GM21390 (cell line): ENCODE measurements around the gene ABHD1.

ENCODE experiments used
- ATAC-seq: cut with Tn5 transposase; IDR thresholded peaks from one replicate; pipeline ENCODE4 v1.9.1; 2021; ENCODE audit not compliant: unreplicated experiment

ABHD1 gene

DNA sequence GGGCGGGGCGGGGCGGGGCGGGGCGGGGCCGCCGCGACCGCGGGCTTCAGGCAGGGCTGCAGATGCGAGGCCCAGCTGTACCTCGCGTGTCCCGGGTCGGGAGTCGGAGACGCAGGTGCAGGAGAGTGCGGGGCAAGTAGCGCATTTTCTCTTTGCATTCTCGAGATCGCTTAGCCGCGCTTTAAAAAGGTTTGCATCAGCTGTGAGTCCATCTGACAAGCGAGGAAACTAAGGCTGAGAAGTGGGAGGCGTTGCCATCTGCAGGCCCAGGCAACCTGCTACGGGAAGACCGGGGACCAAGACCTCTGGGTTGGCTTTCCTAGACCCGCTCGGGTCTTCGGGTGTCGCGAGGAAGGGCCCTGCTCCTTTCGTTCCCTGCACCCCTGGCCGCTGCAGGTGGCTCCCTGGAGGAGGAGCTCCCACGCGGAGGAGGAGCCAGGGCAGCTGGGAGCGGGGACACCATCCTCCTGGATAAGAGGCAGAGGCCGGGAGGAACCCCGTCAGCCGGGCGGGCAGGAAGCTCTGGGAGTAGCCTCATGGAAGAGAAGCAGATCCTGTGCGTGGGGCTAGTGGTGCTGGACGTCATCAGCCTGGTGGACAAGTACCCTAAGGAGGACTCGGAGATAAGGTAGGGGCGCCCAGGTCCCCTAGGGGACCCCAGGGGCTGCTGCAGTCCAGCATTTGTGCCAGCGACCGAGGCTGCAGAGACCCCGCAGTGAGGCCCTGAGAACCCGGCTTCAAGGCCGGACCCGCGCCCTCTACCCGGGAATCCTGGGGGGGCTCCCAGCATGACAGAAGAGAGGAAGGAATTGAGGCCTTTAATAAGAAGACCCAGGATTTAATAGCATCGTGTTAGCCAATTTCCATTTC lies 36.7 kb upstream of the ABHD1 start, which contains the start of gene KHK:
KHK (plus strand) TSS at position 49 of the 870 bp plus-strand sequence; CDS start at position 537, 488 bp downstream.
- peak; percentile 9 for ATAC-seq

DNA sequence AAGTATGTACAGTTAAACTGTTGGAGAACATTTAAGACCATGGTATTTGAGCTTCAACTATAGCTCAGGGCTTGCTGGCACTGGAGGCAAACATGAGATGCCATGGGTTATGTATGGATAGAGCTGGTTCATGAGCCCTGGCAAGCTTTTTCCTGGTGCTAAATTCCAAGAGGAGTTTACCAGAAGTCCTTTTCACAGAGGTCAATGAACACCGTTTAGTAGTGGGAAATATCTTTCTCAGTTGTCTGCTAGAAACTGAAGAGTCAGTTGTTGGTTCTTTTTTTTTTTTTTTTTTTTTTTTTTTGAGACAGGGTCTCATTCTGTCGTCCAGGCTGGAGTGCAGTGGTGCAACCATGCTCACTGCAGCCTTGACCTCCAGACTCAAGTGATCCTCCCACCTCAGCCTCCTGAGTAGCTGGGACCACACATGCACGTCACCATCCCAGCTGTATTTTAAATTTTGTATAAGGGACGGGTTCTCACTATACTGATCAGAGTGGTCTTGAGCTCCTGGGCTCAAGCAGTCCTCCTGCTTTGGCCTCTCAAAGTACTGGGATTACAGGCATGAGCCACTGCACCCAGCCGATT lies 35.7 kb upstream of the ABHD1 start:
- no peak for ATAC-seq

DNA sequence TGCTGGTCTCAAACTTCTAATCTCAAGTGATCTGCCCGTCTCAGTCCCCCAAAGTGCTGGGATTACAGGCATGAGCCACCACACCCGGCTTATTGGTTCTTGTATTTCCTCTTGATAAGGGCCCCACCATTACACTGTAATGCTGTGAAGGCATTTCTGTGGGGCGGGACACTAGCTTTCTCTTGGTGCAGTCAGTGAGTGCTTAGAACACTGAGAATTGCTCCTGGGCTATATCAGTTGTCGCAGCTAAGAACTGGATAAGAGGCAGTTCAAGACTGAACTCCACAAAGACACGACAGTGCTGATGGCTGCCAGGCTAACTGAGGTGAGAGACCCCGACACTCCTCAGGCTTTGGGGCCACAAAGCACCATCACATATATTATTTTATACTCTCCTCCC lies 35.0 kb upstream of the ABHD1 start:
- ATAC-seq: no peak

DNA sequence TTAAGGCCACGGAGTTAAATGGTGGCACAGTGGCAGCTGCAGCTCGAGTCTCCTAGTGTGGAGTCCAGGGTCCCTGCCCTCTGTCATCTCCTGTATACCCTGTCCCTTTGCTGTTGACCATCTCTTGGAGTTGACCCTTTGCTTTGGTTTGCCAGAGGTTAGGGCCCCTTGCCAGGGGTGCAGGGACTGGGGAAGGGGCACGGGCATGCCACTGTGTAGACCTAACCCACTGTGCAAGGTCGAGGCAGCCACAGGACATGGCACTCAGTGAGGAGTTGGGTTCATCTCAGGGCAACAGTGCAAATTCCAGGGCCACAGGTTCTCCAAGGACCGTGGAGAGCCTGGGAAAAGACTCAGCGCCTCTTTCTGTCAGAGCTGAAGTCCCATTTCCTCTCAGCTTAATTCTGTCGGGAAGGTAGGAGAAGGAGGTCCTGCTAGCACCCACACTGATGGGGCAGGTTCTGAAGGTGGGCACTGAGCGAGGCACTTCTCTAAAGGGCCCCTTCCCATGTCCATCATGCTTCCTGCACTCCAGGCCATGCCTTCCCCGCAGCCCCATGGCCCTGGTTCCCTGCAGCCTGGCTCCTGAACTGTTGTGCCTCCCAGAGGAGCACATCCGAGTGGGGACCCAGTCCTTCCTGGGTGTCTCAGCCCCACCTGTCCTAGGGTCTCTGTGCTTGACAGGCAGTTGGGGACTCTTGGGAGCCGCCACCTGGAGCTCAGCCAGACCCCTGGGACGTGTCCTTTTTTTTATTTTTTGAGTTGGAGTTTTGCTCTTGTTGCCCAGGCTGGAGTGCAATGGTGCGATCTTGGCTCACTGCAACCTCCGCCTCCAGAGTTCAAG lies 34.3 kb upstream of the ABHD1 start:
- ATAC-seq: no peak

DNA sequence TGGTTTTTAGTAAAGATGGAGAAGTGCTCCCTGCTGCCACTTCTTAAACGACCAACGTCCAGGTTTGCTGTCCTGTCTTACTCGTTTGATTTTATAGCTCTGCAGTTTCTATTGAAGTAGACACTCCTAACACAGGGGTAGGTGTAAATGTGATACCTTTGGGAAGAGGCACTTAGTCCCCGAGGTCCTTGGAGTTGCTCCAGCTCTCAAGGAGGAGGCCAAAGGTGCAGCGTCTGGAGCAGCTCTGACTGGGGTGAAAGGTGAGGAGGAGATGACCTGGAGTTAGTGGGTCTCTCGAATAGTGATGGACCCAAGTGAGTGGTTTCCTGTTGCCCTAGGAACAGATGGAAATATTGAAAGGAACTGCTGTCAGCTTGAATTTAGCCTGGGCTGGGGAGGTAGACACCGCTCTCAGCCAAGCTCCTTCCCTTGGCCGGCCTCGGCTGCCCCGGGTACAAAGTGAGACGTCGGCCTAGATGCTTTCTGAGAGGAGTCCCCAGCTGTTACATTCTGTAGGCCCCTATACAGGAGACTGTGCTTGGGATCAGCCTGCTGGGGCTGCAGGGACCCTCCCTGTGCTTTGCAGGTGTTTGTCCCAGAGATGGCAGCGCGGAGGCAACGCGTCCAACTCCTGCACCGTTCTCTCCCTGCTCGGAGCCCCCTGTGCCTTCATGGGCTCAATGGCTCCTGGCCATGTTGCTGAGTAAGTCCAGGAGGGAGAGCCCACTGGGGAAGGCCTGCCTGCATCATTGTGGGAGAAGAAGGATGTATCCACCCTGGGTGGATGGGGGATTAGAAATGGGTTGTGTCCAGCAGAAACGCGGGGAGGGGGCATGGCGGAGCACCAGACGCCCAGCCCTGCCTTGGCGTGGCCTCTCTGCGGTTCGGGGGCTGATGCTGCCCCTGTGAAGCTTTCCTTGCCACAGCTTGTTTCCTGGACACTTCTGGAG lies 31.6 kb upstream of the ABHD1 start:
- no peak for ATAC-seq

DNA sequence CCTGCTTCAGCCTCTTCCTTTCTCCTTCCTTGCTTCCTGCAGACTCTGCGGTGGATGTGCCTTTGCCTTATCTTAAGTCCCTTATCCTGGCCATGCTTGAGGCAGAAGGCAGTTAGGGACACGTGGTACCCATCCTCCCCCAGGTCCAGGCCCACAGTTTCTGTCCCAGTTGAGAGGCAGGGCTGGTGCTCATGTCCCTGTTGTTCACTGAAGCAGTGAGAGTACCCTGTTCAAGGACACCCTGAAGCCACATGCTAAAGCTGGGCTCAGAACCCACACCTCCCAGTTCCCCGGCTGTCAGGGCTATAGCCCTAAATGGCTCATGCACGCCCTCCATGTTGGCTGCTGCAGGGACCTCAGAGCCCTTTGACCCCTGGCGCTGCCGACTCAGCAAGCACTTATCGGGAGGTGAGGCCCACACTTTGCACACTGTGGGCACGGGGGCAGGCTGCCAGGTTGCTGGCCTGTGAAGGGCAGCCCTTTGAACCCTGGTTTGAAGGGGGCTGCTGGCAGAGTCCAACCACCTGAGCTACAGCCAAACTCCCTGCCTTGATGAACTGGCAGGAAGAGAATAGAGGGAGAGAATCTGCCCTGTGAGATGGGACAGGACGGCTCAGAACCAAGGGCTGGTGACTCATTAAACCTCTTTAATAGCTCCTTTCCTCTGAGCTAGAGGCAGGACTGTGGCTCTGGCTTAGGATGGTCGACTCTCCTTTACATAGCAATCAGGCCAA lies 30.8 kb upstream of the ABHD1 start:
- ATAC-seq: no peak

DNA sequence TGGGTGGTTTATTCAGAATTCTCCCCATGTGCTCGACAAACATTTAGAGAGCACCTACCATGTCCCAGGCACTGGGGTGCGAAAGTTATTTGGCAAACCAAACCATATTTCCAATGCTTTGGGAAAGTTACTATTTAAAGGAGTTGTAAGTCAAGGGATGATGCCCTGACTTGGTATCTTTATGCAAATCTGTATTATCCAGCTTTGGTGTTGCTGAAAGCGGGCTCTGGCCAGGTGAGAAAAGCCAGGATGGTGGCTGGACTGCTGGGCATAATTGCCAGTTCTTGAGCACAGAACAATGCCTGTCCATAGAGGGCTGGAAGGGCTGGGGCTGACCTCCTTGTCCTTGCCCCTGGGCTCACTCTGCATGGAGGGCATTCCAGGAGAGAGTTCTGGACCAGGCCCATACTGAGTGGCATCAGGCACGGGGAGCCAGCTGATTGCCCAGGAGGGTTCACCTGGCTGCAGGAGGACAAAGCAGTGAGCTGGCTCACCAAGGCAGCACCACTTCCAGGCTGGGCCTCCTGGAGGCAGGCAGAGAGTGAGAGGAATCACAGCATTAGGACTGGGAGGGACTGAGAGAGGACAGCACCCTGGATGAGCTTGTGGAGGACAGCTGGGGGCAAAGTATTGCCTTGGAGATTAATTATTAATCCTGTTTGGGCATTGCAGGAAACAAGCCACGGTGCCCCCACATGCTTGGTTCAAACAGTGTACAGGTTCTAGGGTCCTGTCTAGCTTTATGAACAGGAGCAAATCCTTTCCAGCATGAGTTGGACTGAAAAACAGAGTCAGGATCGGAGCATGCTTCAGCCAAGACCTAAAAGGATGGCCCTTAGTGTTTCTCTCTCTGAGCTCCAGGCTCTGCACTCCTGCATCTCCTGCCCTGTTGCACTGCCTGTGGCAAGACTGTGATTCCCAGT lies 29.9 kb upstream of the ABHD1 start:
- ATAC-seq: no peak

DNA sequence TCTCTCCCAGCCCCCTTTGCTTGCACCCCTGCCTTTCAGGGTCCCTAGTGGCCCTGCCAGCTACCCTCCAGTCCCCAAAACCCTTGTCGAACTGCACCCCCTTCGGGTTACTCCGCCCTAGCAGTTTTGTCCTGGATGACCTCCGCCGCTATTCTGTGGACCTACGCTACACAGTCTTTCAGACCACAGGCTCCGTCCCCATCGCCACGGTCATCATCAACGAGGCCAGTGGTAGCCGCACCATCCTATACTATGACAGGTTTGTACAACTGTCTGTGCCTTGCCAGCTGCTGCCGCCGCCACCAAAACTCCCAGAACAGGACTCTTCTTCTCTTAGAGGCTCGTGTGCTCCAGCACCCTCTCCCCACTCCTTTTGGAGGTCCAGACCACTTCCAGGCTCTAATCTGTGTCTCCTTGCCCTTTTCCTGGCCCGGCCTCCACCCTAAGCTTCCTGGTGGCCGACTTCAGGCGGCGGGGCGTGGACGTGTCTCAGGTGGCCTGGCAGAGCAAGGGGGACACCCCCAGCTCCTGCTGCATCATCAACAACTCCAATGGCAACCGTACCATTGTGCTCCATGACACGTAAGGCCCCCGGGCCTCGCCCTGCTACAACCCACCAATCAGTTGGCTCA lies 29.1 kb upstream of the ABHD1 start:
- ATAC-seq: no peak

DNA sequence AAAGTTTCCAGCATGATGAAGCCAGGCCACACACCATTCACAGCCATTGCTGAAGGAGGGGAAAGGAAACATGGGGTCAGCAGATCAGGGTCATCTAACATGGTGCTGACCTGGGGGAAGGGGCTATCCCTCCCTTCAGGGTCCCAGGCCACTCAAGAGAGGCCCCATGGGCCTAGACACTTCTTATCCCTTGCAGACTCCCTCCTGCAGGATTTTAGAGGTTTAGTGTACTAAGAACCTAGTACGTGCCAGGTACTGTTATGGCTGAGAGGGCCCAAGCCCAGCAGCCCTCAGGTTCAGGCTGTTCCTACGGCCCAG lies 28.2 kb upstream of the ABHD1 start:
- ATAC-seq: no peak

DNA sequence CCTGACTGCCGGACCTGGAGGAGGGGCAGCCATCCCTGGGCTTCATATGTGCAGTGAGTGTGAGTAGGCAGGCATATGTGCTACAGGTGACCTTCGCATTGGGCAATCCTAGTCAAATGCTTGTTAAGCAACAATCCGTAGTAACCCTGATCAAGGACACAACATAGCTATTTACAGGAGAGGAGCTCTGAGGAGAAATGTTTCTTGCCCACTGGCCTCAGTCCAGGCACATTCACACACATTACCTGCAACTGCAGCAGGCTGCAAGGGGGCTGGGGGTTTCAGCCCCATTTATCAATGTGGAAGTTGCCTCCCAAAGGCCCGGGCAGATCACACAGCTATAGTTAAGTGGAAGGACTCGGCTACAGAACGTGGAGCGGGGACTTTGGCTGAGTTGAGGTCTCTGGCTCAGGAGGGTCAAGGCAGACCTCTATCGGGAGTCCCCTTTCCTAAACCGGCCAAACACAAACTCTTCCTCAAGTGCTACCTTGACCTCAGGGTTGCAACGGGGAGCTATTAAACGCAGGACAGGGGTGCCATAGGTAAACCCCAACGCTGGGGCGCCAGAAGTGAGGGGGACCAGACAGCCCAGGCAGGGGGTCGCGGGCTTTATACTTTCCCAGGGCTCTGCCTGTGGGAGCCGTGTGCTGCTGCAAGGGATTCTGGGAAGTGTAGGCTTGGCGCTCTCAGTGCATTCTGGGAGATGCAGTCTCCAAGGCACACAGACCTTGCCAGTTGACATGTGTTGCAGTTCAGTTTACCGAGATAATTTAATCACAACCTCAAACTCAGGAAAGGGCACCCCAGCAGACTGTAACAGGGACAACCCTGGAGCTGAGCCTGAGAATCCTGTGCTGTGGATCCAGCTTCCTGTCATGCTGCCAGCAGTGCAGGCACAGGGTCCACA lies 27.6 kb upstream of the ABHD1 start:
- ATAC-seq: peak; percentile 76

DNA sequence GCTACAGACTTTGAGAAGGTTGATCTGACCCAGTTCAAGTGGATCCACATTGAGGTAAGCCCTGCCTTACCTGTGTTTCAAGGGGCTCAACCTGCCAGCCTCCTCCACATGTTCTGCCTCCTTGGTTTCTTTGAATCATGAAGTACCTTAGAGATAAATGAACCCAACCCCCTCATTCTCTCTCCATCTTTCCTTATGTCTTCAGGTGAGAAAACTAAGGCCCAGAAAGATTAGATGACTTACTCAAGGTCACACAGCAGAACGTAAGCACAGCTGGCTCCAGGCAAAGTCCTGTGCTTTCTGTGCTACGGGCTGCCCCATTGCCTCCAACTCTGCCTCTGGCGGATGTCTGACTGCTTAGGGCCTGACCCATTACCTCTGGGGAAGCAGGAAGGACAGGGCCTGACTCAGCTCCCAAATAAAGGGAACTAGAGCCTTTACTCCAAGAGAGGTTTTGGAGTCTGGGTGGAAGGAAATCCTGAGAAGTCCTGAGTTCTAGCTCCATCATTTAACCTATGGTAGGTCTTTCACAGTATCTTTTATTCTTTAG lies 26.8 kb upstream of the ABHD1 start:
- no peak for ATAC-seq

DNA sequence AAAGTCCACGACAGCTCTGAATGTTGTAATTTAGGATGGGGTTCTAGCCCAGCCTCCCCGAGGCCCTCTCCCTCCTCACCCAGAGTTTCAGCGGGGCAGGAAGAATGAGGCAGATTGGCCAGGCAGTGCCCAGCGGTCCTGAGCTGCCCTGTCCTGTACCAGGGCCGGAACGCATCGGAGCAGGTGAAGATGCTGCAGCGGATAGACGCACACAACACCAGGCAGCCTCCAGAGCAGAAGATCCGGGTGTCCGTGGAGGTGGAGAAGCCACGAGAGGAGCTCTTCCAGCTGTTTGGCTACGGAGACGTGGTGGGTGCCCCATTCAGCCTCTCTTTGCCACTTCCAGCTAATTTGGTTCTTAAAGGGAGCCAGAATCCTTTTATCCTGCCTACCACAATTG lies 26.3 kb upstream of the ABHD1 start:
- no peak for ATAC-seq

DNA sequence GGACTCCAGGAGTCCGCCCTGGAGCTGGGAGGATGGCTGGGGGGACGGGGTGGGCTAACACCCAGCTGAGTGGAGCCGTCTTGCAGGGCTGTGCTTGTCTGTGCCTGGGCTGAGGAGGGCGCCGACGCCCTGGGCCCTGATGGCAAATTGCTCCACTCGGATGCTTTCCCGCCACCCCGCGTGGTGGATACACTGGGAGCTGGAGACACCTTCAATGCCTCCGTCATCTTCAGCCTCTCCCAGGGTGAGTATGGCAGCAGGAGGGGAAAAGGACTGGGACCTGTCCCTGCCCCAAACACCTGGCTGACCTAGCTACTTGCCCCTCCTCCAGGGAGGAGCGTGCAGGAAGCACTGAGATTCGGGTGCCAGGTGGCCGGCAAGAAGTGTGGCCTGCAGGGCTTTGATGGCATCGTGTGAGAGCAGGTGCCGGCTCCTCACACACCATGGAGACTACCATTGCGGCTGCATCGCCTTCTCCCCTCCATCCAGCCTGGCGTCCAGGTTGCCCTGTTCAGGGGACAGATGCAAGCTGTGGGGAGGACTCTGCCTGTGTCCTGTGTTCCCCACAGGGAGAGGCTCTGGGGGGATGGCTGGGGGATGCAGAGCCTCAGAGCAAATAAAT lies 24.2 kb upstream of the ABHD1 start:
- ATAC-seq: no peak

DNA sequence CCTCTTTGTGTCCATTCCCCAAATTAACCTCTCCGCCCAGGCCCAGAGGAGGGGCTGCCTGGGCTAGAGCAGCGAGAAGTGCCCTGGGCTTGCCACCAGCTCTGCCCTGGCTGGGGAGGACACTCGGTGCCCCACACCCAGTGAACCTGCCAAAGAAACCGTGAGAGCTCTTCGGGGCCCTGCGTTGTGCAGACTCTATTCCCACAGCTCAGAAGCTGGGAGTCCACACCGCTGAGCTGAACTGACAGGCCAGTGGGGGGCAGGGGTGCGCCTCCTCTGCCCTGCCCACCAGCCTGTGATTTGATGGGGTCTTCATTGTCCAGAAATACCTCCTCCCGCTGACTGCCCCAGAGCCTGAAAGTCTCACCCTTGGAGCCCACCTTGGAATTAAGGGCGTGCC lies 23.6 kb upstream of the ABHD1 start:
- no peak for ATAC-seq

DNA sequence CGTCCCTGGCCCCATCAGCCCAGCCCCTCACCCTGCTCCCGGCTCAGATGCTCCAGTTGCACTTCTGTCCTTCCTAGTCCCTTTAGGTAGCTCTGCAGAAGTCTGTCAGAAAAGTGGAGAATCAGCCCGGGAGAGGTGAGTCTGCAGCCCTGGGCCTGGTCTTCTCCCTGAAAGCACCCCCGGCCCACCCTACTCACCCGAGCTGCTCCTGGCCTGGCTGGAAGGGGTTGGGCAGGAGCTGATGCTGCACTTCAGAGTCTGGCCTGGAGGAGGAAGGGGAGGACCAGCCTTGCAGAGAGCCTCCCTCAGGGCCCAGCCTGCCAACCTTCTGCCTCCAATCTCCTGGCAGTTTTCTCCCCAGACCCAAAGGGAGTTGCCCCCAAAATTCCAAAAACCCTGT lies 21.3 kb upstream of the ABHD1 start:
- ATAC-seq: no peak

DNA sequence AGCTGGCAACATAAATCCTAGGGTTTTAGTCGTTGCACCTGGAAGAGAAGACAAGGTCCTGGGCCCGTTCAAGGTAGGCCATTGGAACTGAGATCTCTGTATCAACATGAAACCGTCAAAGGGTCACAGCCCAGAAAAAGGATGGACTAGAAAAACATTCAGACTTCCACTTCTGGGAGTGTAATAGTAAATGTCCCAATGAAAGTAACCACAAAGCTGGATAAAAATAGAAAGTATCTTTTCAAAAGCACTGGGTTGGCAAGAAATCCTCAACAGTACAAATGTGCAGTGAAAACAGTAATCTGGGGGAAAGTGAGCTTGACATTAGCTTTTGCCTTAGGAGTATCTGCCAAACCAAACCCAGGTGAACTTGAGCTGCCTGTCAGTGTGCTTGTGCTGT lies 17.6 kb upstream of the ABHD1 start:
- ATAC-seq: no peak

DNA sequence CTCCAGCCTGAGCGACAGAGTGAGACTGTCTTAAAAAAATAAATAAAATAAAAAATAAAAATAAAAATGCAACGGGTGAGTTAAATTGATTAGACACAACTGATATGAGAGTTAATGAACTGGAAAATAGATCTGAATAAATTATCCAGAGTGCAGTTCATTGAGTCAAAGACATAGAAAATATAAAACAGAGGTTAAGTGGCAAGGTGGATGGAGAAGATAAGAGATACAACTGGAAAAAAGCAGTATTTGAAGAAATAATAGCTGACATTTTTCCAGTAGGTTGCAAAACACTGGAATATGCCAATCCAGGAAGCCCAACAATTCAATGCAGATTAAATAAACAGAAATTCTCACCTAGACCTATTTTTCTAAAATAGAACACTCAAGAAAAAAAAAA lies 15.4 kb upstream of the ABHD1 start:
- no peak for ATAC-seq
